Panc1 (cell line): ENCODE results near the gene LRRTM3. TPM values are rescaled to one million over a fixed set of nuclear protein-coding genes. Genes with fewer than 3 reads are reported as not detected.

Experiments
- ATAC-seq: fragments of 200-7000 bp; cut with Tn5 transposase; 2 replicates; pipeline ENCODE4 v1.9.1; 2020; ENCODE audit warnings: mild to moderate bottlenecking, moderate library complexity
- BruUV-seq: library from RNA; stranded (reverse); fragments of 400-500 nt; replicated peaks from 2 replicates; lab custom pipeline; 2021; lab: Mats Ljungman, UMichigan
- CTCF ChIA-PET: fragments of 300-600 bp; sonication (Branson Sonifier 250); formaldehyde crosslinking; loops from one replicate; lab custom pipeline; 2022; ENCODE audit warnings: antibody characterized with exemption; lab: Charles Lee
- POLR2A ChIA-PET: fragments of 300-600 bp; sonication (Branson Sonifier 250); formaldehyde crosslinking; loops from one replicate; lab custom pipeline; 2022; ENCODE audit warnings: antibody characterized with exemption; lab: Charles Lee
- DNase-seq: peaks from one replicate; pipeline ENCODE4 v3.0.0-alpha.2; 2010; ENCODE audit warnings: low read depth, low spot score
- H3K27ac ChIP-seq: 2 replicates; pipeline ENCODE4 v1.5.1; 2011; ENCODE audit warnings: mild to moderate bottlenecking, low read length, inconsistent platforms
- H3K27me3 ChIP-seq: fragments of 200-500 bp; sonication (Bioruptor generic); 2 replicates; pipeline ENCODE4 v1.6.0; 2014; ENCODE audit warnings: low read length, inconsistent platforms; ENCODE audit not compliant: control insufficient read depth, insufficient read depth
- H3K36me3 ChIP-seq: fragments of 200-500 bp; sonication (Bioruptor generic); 2 replicates; pipeline ENCODE4 v1.5.1; 2014; ENCODE audit warnings: inconsistent platforms, mild to moderate bottlenecking, low read length, moderate library complexity; ENCODE audit not compliant: control insufficient read depth, insufficient read depth
- H3K4me1 ChIP-seq: 2 replicates; pipeline ENCODE4 v1.5.1; 2011; ENCODE audit warnings: inconsistent platforms, mild to moderate bottlenecking, low read length, moderate library complexity; ENCODE audit not compliant: control insufficient read depth, insufficient read depth
- H3K4me3 ChIP-seq, 2 experiments: 2 replicates each; pipeline ENCODE4 v1.5.1; 2011 to 2012; ENCODE audit warnings: low read depth in 2 of 2, low read length in 2 of 2, mild to moderate bottlenecking in 2 of 2, inconsistent platforms in 1 of 2, moderate library complexity in 1 of 2
- H3K9me3 ChIP-seq: fragments of 200-500 bp; sonication (Bioruptor generic); 2 replicates; pipeline ENCODE4 v1.5.1; 2014; ENCODE audit warnings: low read depth, mild to moderate bottlenecking, inconsistent platforms, low read length, moderate library complexity; ENCODE audit not compliant: control insufficient read depth, insufficient read depth
- POLR2AphosphoS5 ChIP-seq: IDR thresholded peaks from 2 replicates; pipeline ENCODE4 v1.6.1; 2012; ENCODE audit warnings: mild to moderate bottlenecking, low read depth, low read length, moderate library complexity
- SIN3A ChIP-seq: IDR thresholded peaks from 2 replicates; pipeline ENCODE4 v1.6.1; 2012; ENCODE audit warnings: low read depth, mild to moderate bottlenecking, low read length, moderate library complexity, borderline replicate concordance; ENCODE audit not compliant: insufficient read depth
- TCF7L2 ChIP-seq: IDR thresholded peaks from 2 replicates; pipeline ENCODE4 v1.6.1; 2011; ENCODE audit warnings: mild to moderate bottlenecking, low read depth, low read length, inconsistent platforms
- in situ Hi-C: cut with HindIII; loops from 2 replicates; pipeline ENCODE4 v1.10.0; 2016; ENCODE audit warnings: low sequenced_read_pairs, low pct_unique_long_range_greater_than_20kb
- intact Hi-C: fragments of 100-400 bp; cut with micrococcal nuclease; formaldehyde crosslinking; loops from one replicate; pipeline ENCODE4 v1.10.0; 2022; ENCODE audit not compliant: unreplicated experiment
- total RNA-seq: library from RNA; stranded (reverse); gene quantifications from one replicate; pipeline ENCODE4 v1.2.1, GENCODE V29; 2021; ENCODE audit not compliant: unreplicated experiment
- TF ChIP-seq, protein P1 (sequence below), 2 experiments: IDR thresholded peaks; 2 replicates each; pipeline ENCODE4 v1.6.1; 2011 to 2012; ENCODE audit warnings: low read depth in 2 of 2, control low read depth in 1 of 2, low read length in 1 of 2, mild to moderate bottlenecking in 1 of 2, moderate library complexity in 1 of 2; ENCODE audit not compliant: insufficient read depth in 1 of 2
- TF ChIP-seq, protein P2 (sequence below): fragments of 450-650 bp; IDR thresholded peaks from 2 replicates; pipeline ENCODE4 v1.5.1; 2017; ENCODE audit warnings: mild to moderate bottlenecking

LRRTM3 gene
- total RNA-seq, 1 experiment from 2014 or later: 0.10 TPM

DNA sequence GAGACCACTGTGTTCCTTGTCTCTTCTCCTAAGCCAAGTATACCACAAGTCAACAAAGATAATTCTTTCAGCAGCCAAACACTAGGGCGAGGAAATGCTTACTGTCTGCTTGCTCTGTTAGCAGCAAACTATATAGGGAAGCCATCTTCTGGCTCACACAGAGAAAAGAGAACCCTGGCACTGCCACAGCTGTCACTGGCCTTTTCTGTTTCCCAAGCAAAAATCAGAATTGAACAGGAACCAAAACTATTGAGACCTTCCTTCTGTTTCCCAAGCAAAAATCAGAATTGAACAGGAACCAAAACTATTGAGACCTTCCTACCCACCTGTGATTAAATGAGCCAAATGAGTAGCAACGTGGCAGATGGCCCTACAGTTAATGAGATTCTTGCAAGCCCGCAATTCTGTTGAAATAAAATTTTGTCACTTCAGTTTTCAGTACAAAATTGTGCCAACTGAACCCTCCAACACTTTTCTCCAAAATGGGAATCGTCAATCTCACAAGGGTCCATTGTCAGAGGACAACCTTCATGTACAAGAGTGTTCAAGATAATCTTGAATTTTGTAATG, 54.5 kb downstream of the LRRTM3 start:
- BruUV-seq: no TSS peak

DNA sequence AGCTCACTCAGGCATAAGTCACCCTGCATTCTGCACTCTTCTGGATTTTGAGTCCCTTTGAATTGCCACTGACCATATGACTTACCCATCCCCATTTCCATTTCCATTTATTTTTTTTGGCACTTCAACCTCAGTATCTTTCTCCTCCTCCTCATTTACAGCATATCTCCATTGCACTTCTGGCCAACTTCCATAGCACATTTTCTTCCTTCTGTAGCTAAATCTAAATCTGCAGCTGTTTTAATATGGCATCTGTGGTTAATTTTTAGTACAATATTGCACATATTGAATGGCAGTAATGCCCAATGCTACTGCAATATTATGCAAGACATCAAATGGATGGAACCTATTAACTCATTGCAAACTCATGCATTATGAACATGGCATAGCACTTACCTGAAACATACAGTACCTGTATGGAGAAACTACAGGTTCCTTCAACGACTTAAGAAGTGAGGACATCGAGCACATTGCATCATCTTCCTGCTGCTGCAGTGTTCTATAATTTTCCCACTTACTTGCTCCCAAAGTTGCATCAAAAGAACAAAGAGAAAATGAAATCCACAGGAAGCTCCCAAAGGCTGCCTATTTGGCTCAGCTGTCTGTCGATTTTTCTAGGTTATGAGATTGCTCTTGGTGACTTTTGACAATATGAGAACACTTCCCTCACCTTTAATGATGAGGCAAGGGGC, 55.7 kb downstream of the LRRTM3 start:
- Histone ChIP-seq H3K27me3 (no peaks in the 10 kb centered on the region), H3K4me1 (no peaks in the 10 kb centered on the region), H3K36me3 (no peaks in the 10 kb centered on the region), H3K4me3 (no peak overlapping the region), H3K9me3 (no peaks in the 10 kb centered on the region), H3K27ac (no peak overlapping the region)
- in situ Hi-C loops: no loop called here
- DNase-seq (no peak), ATAC-seq (no peak)
- no TSS peak for BruUV-seq
- CTCF ChIA-PET: no interaction called here
- intact Hi-C loops: no loop called here
- TF ChIP-seq, protein P1, sequence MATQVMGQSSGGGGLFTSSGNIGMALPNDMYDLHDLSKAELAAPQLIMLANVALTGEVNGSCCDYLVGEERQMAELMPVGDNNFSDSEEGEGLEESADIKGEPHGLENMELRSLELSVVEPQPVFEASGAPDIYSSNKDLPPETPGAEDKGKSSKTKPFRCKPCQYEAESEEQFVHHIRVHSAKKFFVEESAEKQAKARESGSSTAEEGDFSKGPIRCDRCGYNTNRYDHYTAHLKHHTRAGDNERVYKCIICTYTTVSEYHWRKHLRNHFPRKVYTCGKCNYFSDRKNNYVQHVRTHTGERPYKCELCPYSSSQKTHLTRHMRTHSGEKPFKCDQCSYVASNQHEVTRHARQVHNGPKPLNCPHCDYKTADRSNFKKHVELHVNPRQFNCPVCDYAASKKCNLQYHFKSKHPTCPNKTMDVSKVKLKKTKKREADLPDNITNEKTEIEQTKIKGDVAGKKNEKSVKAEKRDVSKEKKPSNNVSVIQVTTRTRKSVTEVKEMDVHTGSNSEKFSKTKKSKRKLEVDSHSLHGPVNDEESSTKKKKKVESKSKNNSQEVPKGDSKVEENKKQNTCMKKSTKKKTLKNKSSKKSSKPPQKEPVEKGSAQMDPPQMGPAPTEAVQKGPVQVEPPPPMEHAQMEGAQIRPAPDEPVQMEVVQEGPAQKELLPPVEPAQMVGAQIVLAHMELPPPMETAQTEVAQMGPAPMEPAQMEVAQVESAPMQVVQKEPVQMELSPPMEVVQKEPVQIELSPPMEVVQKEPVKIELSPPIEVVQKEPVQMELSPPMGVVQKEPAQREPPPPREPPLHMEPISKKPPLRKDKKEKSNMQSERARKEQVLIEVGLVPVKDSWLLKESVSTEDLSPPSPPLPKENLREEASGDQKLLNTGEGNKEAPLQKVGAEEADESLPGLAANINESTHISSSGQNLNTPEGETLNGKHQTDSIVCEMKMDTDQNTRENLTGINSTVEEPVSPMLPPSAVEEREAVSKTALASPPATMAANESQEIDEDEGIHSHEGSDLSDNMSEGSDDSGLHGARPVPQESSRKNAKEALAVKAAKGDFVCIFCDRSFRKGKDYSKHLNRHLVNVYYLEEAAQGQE (IDR thresholded peaks at IDR 0.05; ENCODE audit: insufficient read depth in 1 of 2, low read depth in 2 of 2, low read length in 1 of 2): no peak
- TF ChIP-seq POLR2AphosphoS5 (no peak), SIN3A (no peak), TCF7L2 (no peak)
- TF ChIP-seq, protein P2, sequence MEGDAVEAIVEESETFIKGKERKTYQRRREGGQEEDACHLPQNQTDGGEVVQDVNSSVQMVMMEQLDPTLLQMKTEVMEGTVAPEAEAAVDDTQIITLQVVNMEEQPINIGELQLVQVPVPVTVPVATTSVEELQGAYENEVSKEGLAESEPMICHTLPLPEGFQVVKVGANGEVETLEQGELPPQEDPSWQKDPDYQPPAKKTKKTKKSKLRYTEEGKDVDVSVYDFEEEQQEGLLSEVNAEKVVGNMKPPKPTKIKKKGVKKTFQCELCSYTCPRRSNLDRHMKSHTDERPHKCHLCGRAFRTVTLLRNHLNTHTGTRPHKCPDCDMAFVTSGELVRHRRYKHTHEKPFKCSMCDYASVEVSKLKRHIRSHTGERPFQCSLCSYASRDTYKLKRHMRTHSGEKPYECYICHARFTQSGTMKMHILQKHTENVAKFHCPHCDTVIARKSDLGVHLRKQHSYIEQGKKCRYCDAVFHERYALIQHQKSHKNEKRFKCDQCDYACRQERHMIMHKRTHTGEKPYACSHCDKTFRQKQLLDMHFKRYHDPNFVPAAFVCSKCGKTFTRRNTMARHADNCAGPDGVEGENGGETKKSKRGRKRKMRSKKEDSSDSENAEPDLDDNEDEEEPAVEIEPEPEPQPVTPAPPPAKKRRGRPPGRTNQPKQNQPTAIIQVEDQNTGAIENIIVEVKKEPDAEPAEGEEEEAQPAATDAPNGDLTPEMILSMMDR: no peak
- POLR2A ChIA-PET: interaction anchor here (0.6 kb wide), 1 partner anchor 459 kb away, joined by 9 read pairs; no protein-coding TSS in a partner anchor

More for the DNA sequence above, 54.5 kb downstream of the LRRTM3 start:
- no peak for TF ChIP-seq SIN3A
- TF ChIP-seq, protein P2: no peak
- no peak for TF ChIP-seq TCF7L2
- TF ChIP-seq POLR2AphosphoS5: no peak
- H3K9me3 ChIP-seq: no peaks in the 10 kb centered on the region
- in situ Hi-C loops: no loop called here
- H3K27me3 ChIP-seq: no peaks in the 10 kb centered on the region
- POLR2A ChIA-PET: no interaction called here
- no peaks in the 10 kb centered on the region for H3K36me3 ChIP-seq
- H3K4me1 ChIP-seq: no peaks in the 10 kb centered on the region
- no peak overlapping the region for H3K4me3 ChIP-seq
- H3K27ac ChIP-seq: no peak overlapping the region
- intact Hi-C loops: no loop called here
- ATAC-seq (no peak), DNase-seq (no peak)
- CTCF ChIA-PET: no interaction called here
